ENCODE data around the gene TSTD2. TPM values are rescaled to one million over a fixed set of nuclear protein-coding genes. Genes with fewer than 3 reads are reported as not detected.

TSTD2 gene
- total and polyA plus RNA-seq, 12 donors = 13.2 to 27.3 (median 19.2) TPM

GRCh38 chr9:97601228-97601898, 31.8 kb downstream of the TSTD2 start:
- Histone ChIP-seq H3K4me3 (no peak overlapping the region), H3K27ac (peak overlapping the region; percentile 10 to 83 (median 53)), H3K27me3 (no peaks in the 10 kb centered on the region), H3K36me3 (replicated peaks in 1 of 2) (peaks cover 0 to 71% of the 10 kb centered on the region in 2 donors), H3K9me3 (replicated peaks in 1 of 3) (no peaks in the 10 kb centered on the region), H3K4me1 (replicated peaks in 1 of 2) (peaks cover 14 to 40% of the 10 kb centered on the region in 2 donors)
- intact Hi-C loops (cut with DNase I) = loop anchor here in 1 of 2 donors (5.0 kb wide), 1 partner anchor 134 kb away; no protein-coding TSS in a partner anchor
- DNase-seq = peak in 4 of 7 donors; percentile 36 to 54 (median 45)
- TF ChIP-seq CTCF (IDR thresholded peaks at IDR 0.05) = no peak
- TF ChIP-seq POLR2A (IDR thresholded peaks at IDR 0.05) = no peak
- WGBS, 4 donors = 70 to 76% (median 72%) methylated on average over 7 of the region's 7 CpGs

- H3K4me1 ChIP-seq (replicated peaks in 1 of 2) = peaks cover 14 to 40% of the 10 kb centered on the region in 2 donors
- TF ChIP-seq POLR2A (IDR thresholded peaks at IDR 0.05) (peak in 1 of 2 donors; percentile 8), CTCF (IDR thresholded peaks at IDR 0.05) (no peak)
- 50 to 64% (median 57%) methylated on average over 8 of the region's 8 CpGs for WGBS, 4 donors
- H3K9me3 ChIP-seq (replicated peaks in 1 of 3) = no peaks in the 10 kb centered on the region
- H3K4me3 ChIP-seq = no peak overlapping the region
- peak overlapping the region; percentile 10 to 83 (median 53) for H3K27ac ChIP-seq
- H3K36me3 ChIP-seq (replicated peaks in 1 of 2) = peaks cover 0 to 71% of the 10 kb centered on the region in 2 donors
- intact Hi-C loops (cut with DNase I) = loop anchor here in 1 of 2 donors (5.0 kb wide), 1 partner anchor 133 kb away; no protein-coding TSS in a partner anchor
- no peaks in the 10 kb centered on the region for H3K27me3 ChIP-seq
- peak in 4 of 7 donors; percentile 36 to 71 (median 42) for DNase-seq
These were observed 32.5 kb downstream of the TSTD2 start for GRCh38 chr9:97600531-97601227.

DNA sequence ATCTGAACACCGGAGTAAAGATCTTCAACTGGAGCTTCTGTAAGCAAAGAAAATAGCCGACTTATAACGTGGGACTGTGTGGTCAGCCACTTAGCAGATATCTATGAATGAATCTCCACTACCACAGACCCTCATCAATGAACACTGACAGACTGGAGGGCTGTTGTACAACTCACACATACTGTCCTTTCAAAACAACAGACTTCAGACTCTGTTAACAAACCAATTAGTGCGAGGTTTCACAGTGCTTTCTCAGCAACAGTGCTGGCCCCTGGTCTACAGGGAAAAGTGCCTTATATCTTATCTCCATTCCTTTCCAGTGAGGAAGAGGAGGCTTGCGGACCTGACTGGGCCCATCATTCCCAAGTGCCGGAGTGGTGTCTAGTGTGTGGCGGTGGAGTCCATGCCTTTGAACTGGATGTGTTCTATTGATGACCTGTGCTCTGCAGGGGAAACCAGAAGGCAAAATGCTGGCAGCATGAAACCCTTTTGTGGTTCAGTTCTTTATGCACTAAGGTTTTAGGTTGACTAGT, 33.8 kb downstream of the TSTD2 start:
- intact Hi-C loops (cut with DNase I) = loop anchor here in 1 of 2 donors (2.0 kb wide), 1 partner anchor 39 kb away; no protein-coding TSS in a partner anchor
- Histone ChIP-seq H3K9me3 (replicated peaks in 1 of 3) (no peaks in the 10 kb centered on the region), H3K27ac (peak overlapping the region in 3 of 5 donors; percentile 40 to 83 (median 46)), H3K36me3 (replicated peaks in 1 of 2) (peaks cover 0 to 65% of the 10 kb centered on the region in 2 donors), H3K27me3 (no peaks in the 10 kb centered on the region), H3K4me1 (replicated peaks in 1 of 2) (peaks cover 14 to 40% of the 10 kb centered on the region in 2 donors), H3K4me3 (no peak overlapping the region)
- DNase-seq = no peak
- 75 to 81% (median 78%) methylated on average over 7 of the region's 7 CpGs for WGBS, 4 donors
- TF ChIP-seq CTCF (IDR thresholded peaks at IDR 0.05) = no peak
- no peak for TF ChIP-seq POLR2A (IDR thresholded peaks at IDR 0.05)

All from adrenal gland (tissue), 12 donors.